ENCODE results near the gene PRKAG2.

Gene PRKAG2

GRCh38 chr7:151814400-151815009, 62.4 kb downstream of the PRKAG2 start:
- DNase-seq = no peak

- DNase-seq = no peak
Measured at GRCh38 chr7:151813997-151814396, 62.9 kb downstream of the PRKAG2 start.

- no peak for DNase-seq
Measured at GRCh38 chr7:151813445-151813844, 63.5 kb downstream of the PRKAG2 start.

- no peak for DNase-seq
Measured at GRCh38 chr7:151812967-151813366, 63.9 kb downstream of the PRKAG2 start.

DNA sequence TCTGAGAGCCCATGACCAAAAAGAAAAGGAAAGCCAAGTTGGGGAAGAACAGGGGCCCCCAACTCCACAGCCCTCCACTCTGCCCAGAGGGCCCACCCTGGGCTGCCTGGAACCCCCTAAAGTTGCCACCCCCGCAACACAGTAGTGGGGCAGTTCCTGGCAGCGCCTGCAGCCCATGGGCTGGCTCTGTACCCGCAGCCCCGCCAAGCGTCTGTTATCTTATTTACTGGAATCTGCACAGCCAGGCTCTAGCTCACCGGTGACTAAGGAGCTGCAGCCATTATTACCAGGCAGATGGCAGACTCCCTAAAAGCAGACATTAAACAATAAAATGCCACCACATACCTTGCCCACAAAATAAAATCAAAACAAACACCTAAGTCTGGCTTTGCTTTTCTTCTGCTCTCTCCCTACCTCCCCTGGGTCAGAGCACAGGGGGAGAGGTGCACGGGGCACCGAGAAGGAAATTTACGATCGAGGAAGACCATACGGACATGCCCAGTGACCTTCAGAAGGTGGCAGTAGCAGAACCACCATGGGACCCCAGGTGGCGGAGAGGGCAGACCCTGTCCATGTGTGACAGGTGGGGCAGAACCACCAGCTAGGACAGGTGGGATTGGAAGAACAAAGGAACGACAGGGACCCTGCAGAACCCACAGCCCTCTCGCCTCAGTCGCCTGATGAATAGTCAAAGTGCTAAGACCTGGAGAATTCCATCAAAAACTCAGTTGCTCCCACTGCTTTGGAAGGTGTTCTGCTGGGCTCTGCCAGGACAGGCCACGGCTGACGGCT, 66.3 kb downstream of the PRKAG2 start:
- no peak for DNase-seq

DNA sequence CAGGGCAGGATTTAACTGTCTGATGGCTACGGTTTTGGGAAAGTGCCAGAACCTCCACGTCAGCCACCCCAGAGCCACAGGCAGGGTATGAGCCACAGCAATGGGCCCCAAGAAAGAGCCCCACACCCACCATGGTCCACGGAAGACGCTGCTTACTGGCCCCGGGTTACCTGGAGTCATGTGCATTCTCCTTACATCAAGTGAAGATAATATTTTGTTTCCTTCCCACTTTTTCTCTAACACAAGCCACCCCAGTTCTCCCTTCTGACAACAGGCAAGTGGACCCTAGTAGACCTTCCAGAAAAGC, 67.1 kb downstream of the PRKAG2 start:
- DNase-seq = no peak

- no peak for DNase-seq
Measured at GRCh38 chr7:151809146-151809863, 67.6 kb downstream of the PRKAG2 start.

- DNase-seq = no peak
Measured at GRCh38 chr7:151808400-151809145, 68.3 kb downstream of the PRKAG2 start.

- no peak for DNase-seq
Measured at GRCh38 chr7:151807846-151808245, 69.1 kb downstream of the PRKAG2 start.

- no peak for DNase-seq
Measured at GRCh38 chr7:151806952-151807775, 69.8 kb downstream of the PRKAG2 start.

GRCh38 chr7:151806204-151806603, 70.7 kb downstream of the PRKAG2 start:
- no peak for DNase-seq

DNA sequence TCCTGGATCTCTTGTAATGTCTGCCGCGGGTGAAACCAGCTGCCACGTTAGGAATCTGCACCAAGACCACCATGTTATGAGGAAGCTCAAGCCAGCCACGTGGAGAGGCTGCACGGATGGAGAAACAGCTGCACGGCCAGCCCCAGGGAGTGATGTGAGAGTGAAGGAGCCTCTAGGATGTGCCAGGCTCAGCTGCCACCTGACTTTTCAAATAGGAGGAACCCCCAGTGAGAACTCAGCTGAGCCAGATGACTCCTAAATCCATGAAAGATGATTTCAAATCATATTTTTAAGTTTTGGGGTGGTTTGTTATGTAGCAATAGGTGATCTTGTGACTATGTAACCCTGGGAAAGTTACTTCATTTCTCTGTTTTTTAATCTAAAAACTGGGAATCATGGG, 71.7 kb downstream of the PRKAG2 start:
- DNase-seq = no peak

DNA sequence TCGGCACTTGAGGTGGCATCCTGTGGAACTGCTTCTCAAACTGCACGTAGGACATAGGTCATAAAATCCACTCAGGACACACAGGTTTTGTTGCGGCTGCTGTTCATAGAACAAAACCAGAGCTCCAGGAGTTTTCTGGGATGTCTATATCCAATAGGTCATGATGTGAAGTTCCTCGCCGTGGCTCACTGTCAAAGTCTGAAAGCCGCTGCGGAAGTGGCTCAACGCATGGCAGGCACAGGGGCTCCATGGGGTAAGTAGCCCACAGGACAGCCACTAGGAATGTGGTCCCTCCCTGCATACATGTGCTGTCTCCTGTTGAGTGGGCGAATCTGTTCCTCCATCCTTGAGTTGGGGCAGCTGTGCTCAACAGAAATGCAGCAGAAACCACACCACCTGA, 72.2 kb downstream of the PRKAG2 start:
- no peak for DNase-seq

- DNase-seq = no peak
Measured at GRCh38 chr7:151803841-151804240, 73.1 kb downstream of the PRKAG2 start.

DNA sequence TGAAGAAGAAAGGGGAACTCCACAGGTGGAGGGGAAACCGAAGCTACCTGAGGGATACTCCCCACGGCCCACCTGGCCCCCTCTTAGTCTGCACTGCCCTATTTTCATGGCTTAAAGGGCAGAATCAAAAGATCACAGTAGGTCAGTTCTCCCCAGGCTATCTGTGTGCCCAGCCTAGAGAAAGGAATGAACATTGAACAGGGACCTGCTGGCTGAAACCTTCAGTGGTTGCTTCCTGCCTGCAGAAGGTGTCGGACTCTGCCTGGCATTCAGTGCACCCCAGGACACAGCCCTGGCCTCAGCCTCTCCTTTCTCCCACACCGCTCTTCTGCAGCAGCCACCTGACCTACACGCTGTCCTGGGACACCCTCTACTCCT, 74.5 kb downstream of the PRKAG2 start:
- DNase-seq = no peak

- DNase-seq = no peak
Measured at GRCh38 chr7:151801782-151802468, 75.0 kb downstream of the PRKAG2 start.

GRCh38 chr7:151801291-151801690, 75.6 kb downstream of the PRKAG2 start:
- DNase-seq = no peak

GRCh38 chr7:151800861-151801260, 76.1 kb downstream of the PRKAG2 start:
- no peak for DNase-seq

DNA sequence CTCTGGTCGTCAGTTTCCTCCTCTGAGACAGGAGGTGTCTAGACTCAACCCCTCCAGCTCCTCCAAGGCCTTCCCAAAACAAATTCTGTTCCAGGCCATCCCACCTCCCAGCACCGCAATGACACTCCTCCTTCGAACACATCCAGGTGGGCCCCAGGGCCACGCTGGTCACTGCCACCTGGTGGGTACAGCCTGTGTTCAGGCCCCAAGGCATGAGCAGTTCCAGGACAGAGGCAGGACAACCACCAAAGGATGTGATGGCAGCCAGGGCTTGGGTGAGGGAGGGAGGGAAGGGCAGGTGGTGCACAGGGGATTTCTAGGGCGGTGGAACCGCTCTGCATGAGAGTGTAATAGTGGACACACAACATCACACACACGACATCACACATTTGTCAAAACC, 76.5 kb downstream of the PRKAG2 start:
- DNase-seq = no peak

DNA sequence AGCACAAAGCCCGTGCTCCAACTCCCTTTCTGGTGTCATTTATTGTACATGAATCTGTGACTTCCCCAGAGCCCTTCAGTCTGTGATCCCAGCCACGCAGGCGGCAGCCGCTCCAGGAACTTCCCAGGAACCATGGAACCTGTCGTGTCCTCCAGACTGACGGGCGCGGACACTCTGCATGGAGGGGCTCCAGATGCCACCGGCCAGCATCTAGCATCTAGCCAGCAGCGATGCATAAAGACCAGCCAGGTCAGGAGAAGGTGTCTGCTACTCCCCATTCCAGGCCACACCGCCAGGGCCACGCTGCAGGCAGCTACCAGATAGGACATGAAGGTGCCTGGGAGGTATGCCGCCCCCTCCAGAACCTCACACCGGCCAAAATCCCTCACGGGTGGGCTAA, 77.4 kb downstream of the PRKAG2 start:
- no peak for DNase-seq

DNA sequence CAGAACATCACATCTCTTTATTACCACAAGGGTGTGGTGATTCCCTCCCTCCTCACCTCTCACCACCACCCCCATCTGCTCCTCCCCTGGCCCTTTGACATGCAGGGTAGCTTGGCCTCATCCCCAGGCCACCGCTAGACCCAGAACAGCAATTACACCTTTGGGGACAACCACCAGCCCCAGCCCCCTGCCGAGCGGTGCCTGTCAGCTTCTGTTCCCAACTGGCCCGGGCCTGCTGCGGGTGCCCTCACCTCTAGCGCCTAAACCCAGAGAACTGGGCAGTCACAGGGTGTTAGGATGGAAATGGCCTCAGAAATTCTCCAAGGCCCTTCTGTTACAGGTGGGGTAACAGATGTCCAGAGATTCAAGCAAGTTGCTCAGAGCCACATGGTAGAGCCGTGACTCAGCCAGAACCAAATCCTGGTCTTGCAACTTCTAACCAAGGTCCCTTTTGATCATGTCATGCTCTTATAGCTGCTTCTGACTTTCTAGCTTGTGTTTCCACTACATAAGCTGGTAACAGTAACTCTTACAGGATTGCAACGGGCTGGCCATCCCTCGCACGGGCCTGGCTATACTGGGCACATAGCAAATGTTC, 78.0 kb downstream of the PRKAG2 start:
- no peak for DNase-seq
